Uterus (tissue), 2 donors: ENCODE data around the gene GAS5.

Source experiments
- POLR2A ChIP-seq, 2 donors: fragments of 450-650 bp; IDR thresholded peaks; one replicate each; pipeline ENCODE4 v1.6.1; 2016; ENCODE audit warnings: antibody characterized with exemption in 2 of 2, mild to moderate bottlenecking in 1 of 2, moderate library complexity in 1 of 2
- TF ChIP-seq, protein P1 (sequence below), 4 experiments: fragments of 200-600 bp in 2 of 4; fragments of 450-650 bp in 2 of 4; sonication (generic) in 2 of 4; IDR thresholded peaks; one replicate each; pipeline ENCODE4 v1.5.1; 2016 to 2019; ENCODE audit warnings: antibody characterized with exemption in 4 of 4, mild to moderate bottlenecking in 2 of 4, moderate library complexity in 1 of 4

DNA sequence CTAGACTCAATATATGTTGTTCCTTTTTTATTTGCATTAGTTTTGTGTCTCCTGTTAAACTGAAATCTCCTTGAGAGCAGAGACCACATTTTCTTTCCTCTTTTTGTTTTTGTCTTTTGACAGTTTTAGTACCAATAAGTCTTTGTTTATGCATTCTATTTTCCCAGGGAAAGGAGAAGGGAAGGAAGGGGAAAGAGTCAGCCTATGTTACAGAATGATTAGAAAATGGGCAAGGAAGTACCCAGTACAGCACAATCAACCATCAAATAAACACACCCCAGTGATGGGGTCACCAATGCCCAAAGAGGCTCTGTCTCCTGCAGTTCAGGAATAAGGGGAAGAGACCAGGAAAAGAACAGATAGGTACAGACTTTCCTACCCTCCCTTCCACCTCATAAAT, 10.5 kb upstream of the GAS5 start:
- TF ChIP-seq, protein P1, sequence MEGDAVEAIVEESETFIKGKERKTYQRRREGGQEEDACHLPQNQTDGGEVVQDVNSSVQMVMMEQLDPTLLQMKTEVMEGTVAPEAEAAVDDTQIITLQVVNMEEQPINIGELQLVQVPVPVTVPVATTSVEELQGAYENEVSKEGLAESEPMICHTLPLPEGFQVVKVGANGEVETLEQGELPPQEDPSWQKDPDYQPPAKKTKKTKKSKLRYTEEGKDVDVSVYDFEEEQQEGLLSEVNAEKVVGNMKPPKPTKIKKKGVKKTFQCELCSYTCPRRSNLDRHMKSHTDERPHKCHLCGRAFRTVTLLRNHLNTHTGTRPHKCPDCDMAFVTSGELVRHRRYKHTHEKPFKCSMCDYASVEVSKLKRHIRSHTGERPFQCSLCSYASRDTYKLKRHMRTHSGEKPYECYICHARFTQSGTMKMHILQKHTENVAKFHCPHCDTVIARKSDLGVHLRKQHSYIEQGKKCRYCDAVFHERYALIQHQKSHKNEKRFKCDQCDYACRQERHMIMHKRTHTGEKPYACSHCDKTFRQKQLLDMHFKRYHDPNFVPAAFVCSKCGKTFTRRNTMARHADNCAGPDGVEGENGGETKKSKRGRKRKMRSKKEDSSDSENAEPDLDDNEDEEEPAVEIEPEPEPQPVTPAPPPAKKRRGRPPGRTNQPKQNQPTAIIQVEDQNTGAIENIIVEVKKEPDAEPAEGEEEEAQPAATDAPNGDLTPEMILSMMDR (IDR thresholded peaks at IDR 0.05), result no peak
- TF ChIP-seq POLR2A (IDR thresholded peaks at IDR 0.05), result no peak
